Neural progenitor cell (in vitro differentiated cells): Measurements from ENCODE around the gene CCNL1. TPM values are rescaled to one million over a fixed set of nuclear protein-coding genes. Genes with fewer than 3 reads are reported as not detected.
A peak's percentile ranks its signal among the peaks of the same experiment; 100 is the strongest.

Experiments used
- DNase-seq: peaks from one replicate; pipeline ENCODE4 v3.0.0-alpha.2; 2016; ENCODE audit warnings: low spot score
- H2AFZ ChIP-seq: fragments of 200-600 bp; sonication (generic); replicated peaks from 2 replicates; pipeline ENCODE4 v1.6.1; 2016; ENCODE audit warnings: antibody characterized with exemption
- H3F3A ChIP-seq: fragments of 200-600 bp; sonication (generic); 2 replicates; pipeline ENCODE4 v1.6.1; 2016; ENCODE audit warnings: antibody characterized with exemption, low read depth
- H3K27ac ChIP-seq: fragments of 200-600 bp; sonication (generic); 2 replicates; pipeline ENCODE4 v1.5.1; 2016; ENCODE audit warnings: mild to moderate bottlenecking
- H3K27me3 ChIP-seq: fragments of 200-600 bp; sonication (generic); 2 replicates; pipeline ENCODE4 v1.6.1; 2016; ENCODE audit warnings: mild to moderate bottlenecking, moderate library complexity
- H3K36me3 ChIP-seq: fragments of 200-600 bp; sonication (generic); 2 replicates; pipeline ENCODE4 v1.5.1; 2016
- H3K4me1 ChIP-seq: fragments of 200-600 bp; sonication (generic); 2 replicates; pipeline ENCODE4 v1.6.1; 2016; ENCODE audit warnings: mixed run types
- H3K4me2 ChIP-seq: fragments of 200-600 bp; sonication (generic); 2 replicates; pipeline ENCODE4 v1.6.1; 2016
- H3K4me3 ChIP-seq: fragments of 200-600 bp; sonication (generic); 2 replicates; pipeline ENCODE4 v1.5.1; 2016
- H3K79me2 ChIP-seq: fragments of 200-600 bp; sonication (generic); 2 replicates; pipeline ENCODE4 v1.6.1; 2016; ENCODE audit warnings: low read depth
- H3K9ac ChIP-seq: fragments of 200-600 bp; sonication (generic); 2 replicates; pipeline ENCODE4 v1.6.1; 2016
- H3K9me3 ChIP-seq: fragments of 200-600 bp; sonication (generic); 2 replicates; pipeline ENCODE4 v1.5.1; 2016; ENCODE audit warnings: low read depth
- H4K20me1 ChIP-seq: fragments of 200-600 bp; sonication (generic); 2 replicates; pipeline ENCODE4 v1.6.1; 2016; ENCODE audit warnings: low read depth
- H3K27ac Mint-ChIP-seq: 3 replicates; pipeline ENCODE4 v1.8.0; 2021; ENCODE audit warnings: mixed read lengths
- H3K27me3 Mint-ChIP-seq: 2 replicates; pipeline ENCODE4 v1.8.0; 2022; ENCODE audit warnings: low read depth, mild to moderate bottlenecking, inconsistent platforms, moderate library complexity, mixed read lengths; ENCODE audit not compliant: insufficient read depth
- H3K36me3 Mint-ChIP-seq: 3 replicates; pipeline ENCODE4 v1.8.0; 2021; ENCODE audit warnings: mixed read lengths
- H3K4me1 Mint-ChIP-seq: 3 replicates; pipeline ENCODE4 v1.8.0; 2021; ENCODE audit warnings: mixed read lengths
- H3K4me3 Mint-ChIP-seq: 3 replicates; pipeline ENCODE4 v1.8.0; 2021; ENCODE audit warnings: mild to moderate bottlenecking, moderate library complexity, mixed read lengths
- H3K9me3 Mint-ChIP-seq: 3 replicates; pipeline ENCODE4 v1.8.0; 2020; ENCODE audit warnings: mixed read lengths
- EZH2 ChIP-seq: fragments of 200-600 bp; sonication (generic); IDR thresholded peaks from 2 replicates; pipeline ENCODE4 v1.6.1; 2017; ENCODE audit warnings: antibody characterized with exemption, mild to moderate bottlenecking, moderate library complexity
- EZH2phosphoT487 ChIP-seq: fragments of 200-600 bp; sonication (generic); IDR thresholded peaks from 2 replicates; pipeline ENCODE4 v1.6.1; 2017; ENCODE audit warnings: antibody characterized with exemption
- total RNA-seq: library from RNA; depleted of rRNA; stranded (reverse); fragments of >200 nt; gene quantifications from 2 replicates; pipeline ENCODE4 v1.2.3, GENCODE V29; 2015; ENCODE audit warnings: low replicate concordance
- TF ChIP-seq, protein P1 (sequence below): fragments of 200-600 bp; sonication (generic); IDR thresholded peaks from 2 replicates; pipeline ENCODE4 v1.5.1; 2017; ENCODE audit warnings: antibody characterized with exemption, mild to moderate bottlenecking

The CCNL1 gene
- total RNA-seq, 1 donor from 2014 or later, result 214 TPM

DNA sequence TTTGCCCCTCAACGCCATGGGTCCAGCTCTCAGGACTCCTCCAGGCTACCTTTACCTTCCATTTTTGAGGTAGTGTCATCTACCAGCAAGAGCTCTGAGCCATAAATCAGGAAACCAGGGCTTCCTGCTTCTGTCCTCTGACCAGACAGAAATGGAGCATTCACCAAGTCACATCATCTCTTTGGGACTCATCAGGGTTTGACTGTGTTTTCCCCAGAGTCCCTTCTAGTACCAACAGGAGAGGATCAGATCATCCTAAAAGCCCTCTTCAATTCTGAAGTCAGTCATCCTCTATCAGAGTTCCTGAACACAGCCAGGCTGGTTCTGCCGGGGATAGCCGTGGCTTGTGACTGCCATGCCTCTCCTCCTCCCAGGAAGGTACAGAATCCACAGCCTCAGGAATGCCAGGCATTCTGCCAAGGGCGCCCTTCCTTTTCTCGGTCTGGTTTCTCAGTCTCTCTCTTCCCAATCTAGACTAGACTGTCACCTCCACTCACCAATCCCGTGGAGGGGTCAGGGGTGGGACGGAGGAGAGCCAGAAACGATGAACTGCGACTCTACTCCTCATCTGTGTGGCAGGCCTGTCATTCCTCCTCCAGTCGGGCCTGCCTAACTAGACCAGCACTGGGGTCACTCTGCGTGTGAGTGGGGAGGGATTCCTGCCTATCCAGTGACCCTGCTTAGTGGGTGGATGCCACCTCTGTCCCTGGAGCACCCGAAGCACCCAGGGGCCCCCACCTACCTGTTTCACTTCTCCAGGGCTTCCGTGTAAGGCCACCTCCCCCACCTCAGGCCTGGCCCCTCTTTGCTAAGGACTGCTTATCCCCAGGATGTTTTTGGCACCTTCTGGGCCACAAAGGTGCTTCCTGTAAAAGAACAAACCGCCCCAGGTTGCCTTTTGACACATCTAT lies 30.9 kb downstream of the CCNL1 start:
- Mint-ChIP-seq H3K27me3 (peaks cover 10% of the 10 kb centered on the region), H3K36me3 (no peaks in the 10 kb centered on the region)

DNA sequence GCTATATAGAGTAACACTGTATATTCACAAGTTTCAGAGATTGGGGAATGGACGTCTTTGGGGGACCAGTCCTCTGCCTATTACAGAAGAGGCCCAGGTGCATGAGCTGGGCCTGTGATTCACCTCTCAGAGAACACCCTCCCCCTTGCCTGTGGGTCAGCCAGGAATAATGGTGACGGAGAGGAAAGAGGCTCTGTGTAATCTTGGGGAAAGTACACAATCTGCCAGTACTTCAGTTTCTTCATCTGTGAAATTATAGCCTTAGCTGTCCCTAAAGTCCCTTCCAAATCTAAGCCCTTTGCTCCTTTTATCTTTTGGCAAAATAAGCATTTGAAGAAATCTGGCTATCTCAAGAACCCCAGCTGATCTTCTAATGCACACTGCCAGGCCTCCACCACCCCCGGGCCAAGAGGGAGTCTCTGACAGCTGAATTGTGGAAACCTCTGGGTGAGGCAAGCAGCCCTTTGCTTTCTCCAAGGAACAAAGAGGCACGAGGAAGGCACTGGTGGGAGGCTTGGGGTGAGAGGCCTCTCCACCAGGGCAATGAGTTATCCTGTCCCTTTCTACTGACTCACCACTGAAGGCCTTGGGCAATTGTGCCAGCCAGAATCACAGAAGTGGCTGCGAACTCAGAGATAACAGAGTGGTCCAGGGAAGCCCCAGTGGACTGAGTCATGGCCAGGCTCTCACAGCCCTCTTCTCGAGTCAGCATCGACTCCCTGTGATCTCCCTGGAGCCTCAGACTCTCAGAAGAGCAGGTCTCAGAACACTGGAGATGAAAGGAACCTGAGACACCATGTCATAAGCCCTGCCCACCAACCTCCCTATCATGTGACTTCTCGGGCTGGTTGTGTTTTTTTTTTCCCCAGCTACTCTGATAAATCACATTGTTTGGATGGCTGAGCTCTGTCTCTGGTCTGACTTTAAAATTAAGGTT lies 31.8 kb downstream of the CCNL1 start:
- no peak overlapping the region for H3K27ac ChIP-seq
- no peak overlapping the region for H3K9ac ChIP-seq
- H3K9me3 Mint-ChIP-seq, result no peaks in the 10 kb centered on the region
- H4K20me1 ChIP-seq, result no peaks in the 10 kb centered on the region
- H3K27me3 ChIP-seq, result no peaks in the 10 kb centered on the region
- no peaks in the 10 kb centered on the region for H3K79me2 ChIP-seq
- peaks cover 46% of the 10 kb centered on the region for H3K4me1 Mint-ChIP-seq
- H3K4me2 ChIP-seq, result no peak overlapping the region
- no peak for TF ChIP-seq EZH2
- no peak for TF ChIP-seq EZH2phosphoT487
- TF ChIP-seq, protein P1, sequence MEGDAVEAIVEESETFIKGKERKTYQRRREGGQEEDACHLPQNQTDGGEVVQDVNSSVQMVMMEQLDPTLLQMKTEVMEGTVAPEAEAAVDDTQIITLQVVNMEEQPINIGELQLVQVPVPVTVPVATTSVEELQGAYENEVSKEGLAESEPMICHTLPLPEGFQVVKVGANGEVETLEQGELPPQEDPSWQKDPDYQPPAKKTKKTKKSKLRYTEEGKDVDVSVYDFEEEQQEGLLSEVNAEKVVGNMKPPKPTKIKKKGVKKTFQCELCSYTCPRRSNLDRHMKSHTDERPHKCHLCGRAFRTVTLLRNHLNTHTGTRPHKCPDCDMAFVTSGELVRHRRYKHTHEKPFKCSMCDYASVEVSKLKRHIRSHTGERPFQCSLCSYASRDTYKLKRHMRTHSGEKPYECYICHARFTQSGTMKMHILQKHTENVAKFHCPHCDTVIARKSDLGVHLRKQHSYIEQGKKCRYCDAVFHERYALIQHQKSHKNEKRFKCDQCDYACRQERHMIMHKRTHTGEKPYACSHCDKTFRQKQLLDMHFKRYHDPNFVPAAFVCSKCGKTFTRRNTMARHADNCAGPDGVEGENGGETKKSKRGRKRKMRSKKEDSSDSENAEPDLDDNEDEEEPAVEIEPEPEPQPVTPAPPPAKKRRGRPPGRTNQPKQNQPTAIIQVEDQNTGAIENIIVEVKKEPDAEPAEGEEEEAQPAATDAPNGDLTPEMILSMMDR, result no peak
- no peak for DNase-seq
- H3K4me1 ChIP-seq, result peaks cover 22% of the 10 kb centered on the region
- H3F3A ChIP-seq, result peaks cover 23% of the 10 kb centered on the region
- H2AFZ ChIP-seq, result no peak overlapping the region
- no peak overlapping the region for H3K4me3 ChIP-seq
- no peaks in the 10 kb centered on the region for H3K36me3 Mint-ChIP-seq
- peak overlapping the region; percentile 81 for H3K27ac Mint-ChIP-seq
- H3K4me3 Mint-ChIP-seq, result no peak overlapping the region
- H3K9me3 ChIP-seq, result no peaks in the 10 kb centered on the region
- peaks cover 10% of the 10 kb centered on the region for H3K27me3 Mint-ChIP-seq
- no peaks in the 10 kb centered on the region for H3K36me3 ChIP-seq

More for the DNA sequence above, 30.9 kb downstream of the CCNL1 start:
- DNase-seq, result peak; percentile 16
- Mint-ChIP-seq H3K27ac (peak overlapping the region; percentile 97), H3K4me3 (no peak overlapping the region), H3K4me1 (peaks cover 44% of the 10 kb centered on the region), H3K9me3 (no peaks in the 10 kb centered on the region)
- Histone ChIP-seq H3F3A (peaks cover 23% of the 10 kb centered on the region), H2AFZ (no peak overlapping the region), H4K20me1 (no peaks in the 10 kb centered on the region), H3K36me3 (no peaks in the 10 kb centered on the region), H3K27me3 (no peaks in the 10 kb centered on the region), H3K4me1 (peaks cover 22% of the 10 kb centered on the region), H3K4me3 (no peak overlapping the region), H3K9ac (no peak overlapping the region), H3K79me2 (no peaks in the 10 kb centered on the region), H3K9me3 (no peaks in the 10 kb centered on the region), H3K4me2 (peak overlapping the region; percentile 75), H3K27ac (no peak overlapping the region)
- no peak for TF ChIP-seq EZH2
- no peak for TF ChIP-seq EZH2phosphoT487
- TF ChIP-seq, protein P1, result no peak

DNA sequence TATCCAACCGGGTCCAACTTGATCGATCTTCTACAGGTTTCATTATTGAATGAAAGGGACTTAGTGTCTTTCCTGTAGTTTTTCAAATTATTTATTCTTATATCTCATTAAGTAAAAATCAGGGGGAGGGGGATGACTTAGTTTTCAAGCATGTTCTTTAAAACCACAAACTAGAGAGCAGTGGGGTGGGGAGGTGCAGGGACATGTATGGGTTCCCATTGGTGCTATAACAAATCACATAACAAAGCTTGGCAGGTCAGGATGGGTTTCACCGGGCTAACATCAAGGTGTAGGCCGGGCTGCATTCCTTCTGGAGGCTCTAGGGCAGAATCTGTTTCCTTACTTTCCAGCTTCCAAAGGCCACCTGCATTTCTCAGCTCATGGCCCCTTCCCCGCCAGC lies 32.7 kb downstream of the CCNL1 start:
- H4K20me1 ChIP-seq, result no peaks in the 10 kb centered on the region
- DNase-seq, result no peak
- H3K9ac ChIP-seq, result no peak overlapping the region
- no peak overlapping the region for H3K4me3 ChIP-seq
- peaks cover 10% of the 10 kb centered on the region for H3K27me3 Mint-ChIP-seq
- H3K9me3 ChIP-seq, result no peaks in the 10 kb centered on the region
- H3K4me3 Mint-ChIP-seq, result no peak overlapping the region
- TF ChIP-seq EZH2phosphoT487 (no peak), EZH2 (no peak)
- TF ChIP-seq, protein P1, result no peak
- no peaks in the 10 kb centered on the region for H3K9me3 Mint-ChIP-seq
- H3K36me3 Mint-ChIP-seq, result no peaks in the 10 kb centered on the region
- H3F3A ChIP-seq, result peaks cover 23% of the 10 kb centered on the region
- H3K79me2 ChIP-seq, result no peaks in the 10 kb centered on the region
- H3K4me1 ChIP-seq, result peaks cover 22% of the 10 kb centered on the region
- H2AFZ ChIP-seq, result no peak overlapping the region
- no peaks in the 10 kb centered on the region for H3K36me3 ChIP-seq
- H3K27ac ChIP-seq, result no peak overlapping the region
- H3K4me2 ChIP-seq, result no peak overlapping the region
- H3K27me3 ChIP-seq, result no peaks in the 10 kb centered on the region
- no peak overlapping the region for H3K27ac Mint-ChIP-seq
- H3K4me1 Mint-ChIP-seq, result peaks cover 52% of the 10 kb centered on the region
